ENCODE data around the gene PCLO. TPM values are rescaled to one million over a fixed set of nuclear protein-coding genes. Genes with fewer than 3 reads are reported as not detected.

Gene PCLO
- total and polyA plus RNA-seq, 2 of the 4 experiments (the other 2 are of a cell fraction), result under 0.01 to 0.05 TPM

- in situ Hi-C loops (cut with MboI; ENCODE audit: low sequenced_read_pairs), result no loop called here
- H3K14ac ChIP-seq (replicated peaks; ENCODE audit: low read depth, low read length), result no peak overlapping the region
- ChIA-PET POLR2A (ENCODE audit: unreplicated experiment) (no interaction called here), CTCF (no interaction called here)
- H3K9ac ChIP-seq (ENCODE audit: low read depth, low read length), result no peak overlapping the region
- no peak overlapping the region for H2AK5ac ChIP-seq (ENCODE audit: low read depth, low read length)
- H2BK15ac ChIP-seq (ENCODE audit: low read depth, low read length), result no peak overlapping the region
- no peak overlapping the region for H2BK5ac ChIP-seq (ENCODE audit: low read depth, low read length, poor library complexity, severe bottlenecking)
- H3K27ac ChIP-seq (ENCODE audit: insufficient read depth, low read length), result no peak overlapping the region
- dilution Hi-C loops (cut with HindIII; ENCODE audit: low sequenced_read_pairs, unreplicated experiment), result no loop called here
- no peak overlapping the region for H4K91ac ChIP-seq (ENCODE audit: insufficient read depth, low read depth, low read length)
- H2BK20ac ChIP-seq (ENCODE audit: low read depth, low read length), result no peak overlapping the region
- no peaks in the 10 kb centered on the region for H3K4me1 ChIP-seq (ENCODE audit: control insufficient read depth, insufficient read depth, low read length)
- no peak overlapping the region for H3K4me2 ChIP-seq (ENCODE audit: low read depth, low read length)
- H3K79me1 ChIP-seq (ENCODE audit: low read depth in 1 of 2, low read length in 2 of 2), result no peaks in the 10 kb centered on the region
- H3K4me3 ChIP-seq (ENCODE audit: insufficient read depth, low read depth, low read length), result no peak overlapping the region
- ATAC-seq (ENCODE audit: low read depth), result no peak
- intact Hi-C loops (cut with micrococcal nuclease), result no loop called here
- no peak overlapping the region for H3K4ac ChIP-seq (ENCODE audit: low read depth, low read length)
- no peak overlapping the region for H4K8ac ChIP-seq (ENCODE audit: low read depth in 2 of 2, low read length in 2 of 2)
- H3K27me3 ChIP-seq (ENCODE audit: control insufficient read depth, insufficient read depth, low read length), result no peaks in the 10 kb centered on the region
- DNase-seq, result no peak
- no peaks in the 10 kb centered on the region for H3K9me3 ChIP-seq (ENCODE audit: control insufficient read depth, insufficient read depth, low read length)
- H2BK120ac ChIP-seq (ENCODE audit: low read depth, low read length), result no peak overlapping the region
- no peak for TF ChIP-seq CTCF (conservative IDR thresholded peaks at IDR 0.05; ENCODE audit: low read depth, low read length)
- no peak for TF ChIP-seq BHLHE40 (IDR thresholded peaks at IDR 0.05; ENCODE audit: low read depth, low read length)
- no peak for TF ChIP-seq RCOR1 (IDR thresholded peaks at IDR 0.05; ENCODE audit: insufficient replicate concordance, low read length)
- TF ChIP-seq CEBPB (IDR thresholded peaks at IDR 0.05; ENCODE audit: low read depth, low read length), result no peak
- TF ChIP-seq SMC3 (IDR thresholded peaks at IDR 0.05; ENCODE audit: low read depth, low read length), result no peak
- TF ChIP-seq FOS (IDR thresholded peaks at IDR 0.05; ENCODE audit: low read depth, low read length), result no peak
- TF ChIP-seq CHD1 (IDR thresholded peaks at IDR 0.05; ENCODE audit: low read depth, low read length), result no peak
- TF ChIP-seq USF2 (IDR thresholded peaks at IDR 0.05; ENCODE audit: low read depth, low read length), result no peak
- H3K56ac ChIP-seq (ENCODE audit: extremely low read depth, insufficient read depth, low read length), result no peak overlapping the region
- H3K36me3 ChIP-seq (ENCODE audit: control insufficient read depth, insufficient read depth, low read length), result no peaks in the 10 kb centered on the region
- WGBS, 2 experiments (ENCODE audit: extremely low coverage in 2 of 2, insufficient read length in 1 of 2), result no CpG with 5 or more reads among the region's 3 CpGs
- no peak overlapping the region for H4K5ac ChIP-seq (ENCODE audit: low read depth, low read length)
- no peaks in the 10 kb centered on the region for H3K9me1 ChIP-seq (ENCODE audit: insufficient read depth, low read length)
- BruUV-seq (replicated peaks), result no TSS peak
- H3K18ac ChIP-seq (ENCODE audit: low read depth, low read length), result no peak overlapping the region
- no peak overlapping the region for H2AK9ac ChIP-seq (replicated peaks; ENCODE audit: low read depth, low read length, poor library complexity)
- H4K20me1 ChIP-seq (ENCODE audit: insufficient read depth, low read length), result no peaks in the 10 kb centered on the region
- no peak overlapping the region for H3K23ac ChIP-seq (ENCODE audit: low read depth, low read length)
- H2AFZ ChIP-seq (replicated peaks; ENCODE audit: low read length, poor library complexity), result no peak overlapping the region
Measured at GRCh38 chr7:83001362-83002040, 161.2 kb downstream of the PCLO start.
